ENCODE measurements around the gene MT4.
"Not testable (repeated sequence)": the region's sequence is repeated elsewhere in the genome, so short reads cannot be mapped to it uniquely, and the experiment has no call there.

The MT4 gene

GRCh38 chr16:56558024-56558747 is 6.7 kb upstream of the MT4 start:
- no peak for DNase-seq (ENCODE audit: low read depth, low spot score)

- DNase-seq (ENCODE audit: low read depth, low spot score), result no peak
These were observed 5.8 kb upstream of the MT4 start for GRCh38 chr16:56559109-56559508.

GRCh38 chr16:56560447-56560846 is 4.4 kb upstream of the MT4 start:
- DNase-seq (ENCODE audit: low read depth, low spot score), result no peak

GRCh38 chr16:56561126-56561525 is 3.7 kb upstream of the MT4 start:
- DNase-seq (ENCODE audit: low read depth, low spot score), result no peak

GRCh38 chr16:56569971-56570370 is 5.1 kb downstream of the MT4 start:
- no peak for DNase-seq (ENCODE audit: low read depth, low spot score)

GRCh38 chr16:56571525-56571924 is 6.7 kb downstream of the MT4 start:
- DNase-seq (ENCODE audit: low read depth, low spot score), result no peak

GRCh38 chr16:56574625-56575024 is 9.8 kb downstream of the MT4 start:
- DNase-seq (ENCODE audit: low read depth, low spot score), result no peak

- peak; percentile 12 for DNase-seq (ENCODE audit: low read depth, low spot score)
These were observed 11.9 kb downstream of the MT4 start for GRCh38 chr16:56576585-56577299.

GRCh38 chr16:56577300-56577625 is 12.4 kb downstream of the MT4 start:
- DNase-seq (ENCODE audit: low read depth, low spot score), result no peak

GRCh38 chr16:56580391-56581048 is 15.6 kb downstream of the MT4 start:
- no peak for DNase-seq (ENCODE audit: low read depth, low spot score)

- not testable (repeated sequence) for DNase-seq (ENCODE audit: low read depth, low spot score)
These were observed 18.0 kb downstream of the MT4 start for GRCh38 chr16:56582911-56583310.

GRCh38 chr16:56583351-56584168 is 18.7 kb downstream of the MT4 start:
- no peak for DNase-seq (ENCODE audit: low read depth, low spot score)

- DNase-seq (ENCODE audit: low read depth, low spot score), result no peak
These were observed 19.4 kb downstream of the MT4 start for GRCh38 chr16:56584276-56584675.

GRCh38 chr16:56588781-56589140 is 23.9 kb downstream of the MT4 start:
- DNase-seq (ENCODE audit: low read depth, low spot score), result no peak

- no peak for DNase-seq (ENCODE audit: low read depth, low spot score)
These were observed 24.5 kb downstream of the MT4 start, which contains the start of gene MT3 for GRCh38 chr16:56589141-56590039. Gene MT3, plus strand, starts transcription at chr16:56589528. Its CDS starts 63 bp downstream, at chr16:56589591.

- DNase-seq (ENCODE audit: low read depth, low spot score), result no peak
These were observed 26.6 kb downstream of the MT4 start for GRCh38 chr16:56591377-56592060.

GRCh38 chr16:56593573-56594291 is 28.9 kb downstream of the MT4 start:
- DNase-seq (ENCODE audit: low read depth, low spot score), result no peak

- DNase-seq (ENCODE audit: low read depth, low spot score), result no peak
These were observed 29.4 kb downstream of the MT4 start for GRCh38 chr16:56594292-56594619.

- no peak for DNase-seq (ENCODE audit: low read depth, low spot score)
These were observed 35.6 kb downstream of the MT4 start for GRCh38 chr16:56600398-56600999.

Measured in smooth muscle cell of the brain vasculature (primary cell).